Testis (tissue), 3 donors: ENCODE measurements around the gene SND1. TPM values are rescaled to one million over a fixed set of nuclear protein-coding genes. Genes with fewer than 3 reads are reported as not detected.

ENCODE experiments used
- DNase-seq: peaks from one replicate; pipeline ENCODE4 v3.0.0-alpha.2; 2019
- H3K27ac ChIP-seq, 2 donors: fragments of 200-600 bp; sonication (generic); one replicate each; pipeline ENCODE4 v1.5.1; 2019
- H3K27me3 ChIP-seq: fragments of 200-600 bp; sonication (generic); one replicate; pipeline ENCODE4 v1.5.1; 2019
- H3K36me3 ChIP-seq: fragments of 200-600 bp; sonication (generic); one replicate; pipeline ENCODE4 v1.5.1; 2017; ENCODE audit warnings: low read depth; ENCODE audit errors: missing control alignments
- H3K4me1 ChIP-seq: fragments of 200-600 bp; sonication (generic); one replicate; pipeline ENCODE4 v1.5.1; 2019
- H3K4me3 ChIP-seq, 2 donors: fragments of 200-600 bp; sonication (generic); one replicate each; pipeline ENCODE4 v1.5.1; 2017 to 2019
- H3K9me3 ChIP-seq: fragments of 200-600 bp; sonication (generic); one replicate; pipeline ENCODE4 v1.5.1; 2017
- POLR2A ChIP-seq: fragments of 450-650 bp; IDR thresholded peaks from one replicate; pipeline ENCODE4 v1.6.1; 2017; ENCODE audit warnings: antibody characterized with exemption, mild to moderate bottlenecking, moderate library complexity
- WGBS, 2 donors: methylation state at CpG; one replicate each; pipeline ENCODE4 v1.1.5; 2018; 5-methylcytosine and 5-hydroxymethylcytosine counted together
- intact Hi-C: fragments of 100-400 bp; cut with DNase I; formaldehyde crosslinking; loops from one replicate; pipeline ENCODE4 v1.15.1; 2023; ENCODE audit warnings: low total_unique reads
- polyA plus RNA-seq: library from polyadenylated mRNA; stranded (reverse); fragments of 350-450 nt; fragmentation: Illumina TruSeq; extraction: RNeasy Lipid Tissue Mini Kit (QIAGEN cat#74804); gene quantifications from one replicate; pipeline ENCODE4 v1.2.3, GENCODE V29; 2014; ENCODE audit warnings: low read depth, low replicate concordance; ENCODE audit not compliant: insufficient read depth
- total RNA-seq, 2 donors: library from RNA; depleted of rRNA; stranded (reverse); fragments of >200 nt; gene quantifications; one replicate each; pipeline ENCODE4 v1.2.3, GENCODE V29; 2016
- TF ChIP-seq, protein P1 (sequence below), 3 experiments: fragments of 450-650 bp in 2 of 3; fragments of 200-600 bp in 1 of 3; sonication (generic) in 1 of 3; IDR thresholded peaks; one replicate each; pipeline ENCODE4 v1.5.1; 2016 to 2019; ENCODE audit warnings: antibody characterized with exemption in 3 of 3, mild to moderate bottlenecking in 2 of 3, moderate library complexity in 1 of 3

SND1 gene
- total and polyA plus RNA-seq, 3 donors from 2014 or later: 132 to 207 (median 179) TPM

DNA sequence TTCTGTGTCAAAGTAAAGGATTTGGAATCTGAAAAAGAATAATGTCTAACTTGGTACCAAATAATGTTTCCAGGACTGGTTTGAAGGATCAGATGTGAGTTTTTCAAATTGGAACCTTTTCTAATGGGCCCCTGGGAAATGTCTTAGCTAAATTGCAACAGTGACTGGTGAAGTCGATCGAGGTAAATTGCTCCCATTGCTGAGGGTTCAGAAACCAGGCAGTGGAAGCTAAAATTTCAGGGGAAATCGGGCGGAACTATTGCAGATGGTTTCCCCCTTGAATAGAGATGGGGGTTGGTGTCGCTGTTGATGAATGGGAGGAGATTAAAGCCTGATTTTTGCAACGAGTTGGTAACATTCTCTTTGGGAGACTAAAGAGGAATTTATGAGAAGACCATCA, 112.7 kb downstream of the SND1 start:
- no peaks in the 10 kb centered on the region for H3K36me3 ChIP-seq
- TF ChIP-seq, protein P1, sequence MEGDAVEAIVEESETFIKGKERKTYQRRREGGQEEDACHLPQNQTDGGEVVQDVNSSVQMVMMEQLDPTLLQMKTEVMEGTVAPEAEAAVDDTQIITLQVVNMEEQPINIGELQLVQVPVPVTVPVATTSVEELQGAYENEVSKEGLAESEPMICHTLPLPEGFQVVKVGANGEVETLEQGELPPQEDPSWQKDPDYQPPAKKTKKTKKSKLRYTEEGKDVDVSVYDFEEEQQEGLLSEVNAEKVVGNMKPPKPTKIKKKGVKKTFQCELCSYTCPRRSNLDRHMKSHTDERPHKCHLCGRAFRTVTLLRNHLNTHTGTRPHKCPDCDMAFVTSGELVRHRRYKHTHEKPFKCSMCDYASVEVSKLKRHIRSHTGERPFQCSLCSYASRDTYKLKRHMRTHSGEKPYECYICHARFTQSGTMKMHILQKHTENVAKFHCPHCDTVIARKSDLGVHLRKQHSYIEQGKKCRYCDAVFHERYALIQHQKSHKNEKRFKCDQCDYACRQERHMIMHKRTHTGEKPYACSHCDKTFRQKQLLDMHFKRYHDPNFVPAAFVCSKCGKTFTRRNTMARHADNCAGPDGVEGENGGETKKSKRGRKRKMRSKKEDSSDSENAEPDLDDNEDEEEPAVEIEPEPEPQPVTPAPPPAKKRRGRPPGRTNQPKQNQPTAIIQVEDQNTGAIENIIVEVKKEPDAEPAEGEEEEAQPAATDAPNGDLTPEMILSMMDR (IDR thresholded peaks at IDR 0.05): no peak
- TF ChIP-seq POLR2A: no peak
- 73 to 92% methylated on average over 6 of the region's 6 CpGs for WGBS, 2 donors

DNA sequence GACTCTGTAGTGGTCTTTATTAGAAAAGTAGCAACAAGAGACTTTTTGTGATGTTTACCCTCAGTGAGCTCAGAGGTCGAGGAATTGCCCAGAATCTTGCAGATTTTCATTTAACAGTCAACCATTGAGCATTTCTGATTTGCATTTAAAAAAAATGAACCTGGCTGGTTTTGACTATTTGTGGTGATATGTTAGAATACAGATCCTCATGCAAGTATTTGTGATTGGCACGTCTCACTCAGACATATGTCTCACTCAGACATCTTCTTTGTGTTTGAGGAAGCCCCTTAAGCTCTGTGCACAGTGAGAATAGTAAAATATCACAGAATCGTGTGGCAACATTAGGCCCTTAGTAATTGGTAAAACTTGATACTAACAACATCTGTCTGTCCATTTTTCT, 113.2 kb downstream of the SND1 start:
- TF ChIP-seq POLR2A: no peak
- TF ChIP-seq, protein P1 (IDR thresholded peaks at IDR 0.05): no peak
- H3K36me3 ChIP-seq: no peaks in the 10 kb centered on the region
- 87 to 90% methylated on average over 3 of the region's 3 CpGs for WGBS, 2 donors

More for the DNA sequence above, 112.7 kb downstream of the SND1 start:
- Histone ChIP-seq H3K4me1 (no peaks in the 10 kb centered on the region), H3K27me3 (no peaks in the 10 kb centered on the region), H3K4me3 (no peak overlapping the region), H3K27ac (no peak overlapping the region), H3K9me3 (no peaks in the 10 kb centered on the region)
- DNase-seq: no peak
- intact Hi-C loops: no loop called here

DNA sequence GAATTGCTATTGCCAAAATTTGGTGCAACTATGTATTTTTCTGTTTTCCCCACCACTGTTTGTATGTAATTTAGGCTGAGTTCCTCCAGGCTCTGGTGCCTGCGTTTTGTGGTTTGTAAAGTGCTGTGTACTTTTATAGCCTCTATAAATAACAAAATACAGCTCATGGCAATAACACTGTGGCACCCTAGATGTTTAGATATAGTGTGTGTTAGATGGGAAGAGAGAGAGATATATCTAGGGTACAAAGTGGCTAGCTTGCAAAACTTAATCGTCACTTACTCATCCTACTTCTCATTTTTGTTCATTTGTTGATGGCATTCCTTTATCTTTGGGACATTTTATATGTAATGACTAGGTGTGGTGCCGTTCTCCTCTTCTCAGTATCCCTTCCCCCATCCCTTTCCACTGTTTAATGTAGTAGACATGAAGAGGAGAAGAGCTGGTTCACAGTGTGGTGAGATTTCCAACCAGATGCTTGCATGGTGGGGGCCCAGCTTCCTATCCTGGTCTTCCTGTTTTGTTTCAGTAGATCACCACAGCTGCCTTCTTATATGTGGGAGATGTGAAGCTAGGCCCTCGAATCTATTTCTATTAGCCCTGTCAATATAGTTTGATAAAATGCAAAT, 115.0 kb downstream of the SND1 start:
- Histone ChIP-seq H3K4me1 (no peaks in the 10 kb centered on the region), H3K4me3 (no peak overlapping the region), H3K27me3 (no peaks in the 10 kb centered on the region), H3K36me3 (no peaks in the 10 kb centered on the region), H3K27ac (no peak overlapping the region), H3K9me3 (no peaks in the 10 kb centered on the region)
- WGBS, 2 donors: 78 to 87% methylated on average over 4 of the region's 4 CpGs
- intact Hi-C loops: no loop called here
- TF ChIP-seq, protein P1 (IDR thresholded peaks at IDR 0.05): no peak
- no peak for TF ChIP-seq POLR2A
- no peak for DNase-seq

More for the DNA sequence above, 113.2 kb downstream of the SND1 start:
- H3K9me3 ChIP-seq: no peaks in the 10 kb centered on the region
- H3K4me1 ChIP-seq: no peaks in the 10 kb centered on the region
- no peak overlapping the region for H3K27ac ChIP-seq
- no peak for DNase-seq
- H3K27me3 ChIP-seq: no peaks in the 10 kb centered on the region
- H3K4me3 ChIP-seq: no peak overlapping the region
- intact Hi-C loops: no loop called here

DNA sequence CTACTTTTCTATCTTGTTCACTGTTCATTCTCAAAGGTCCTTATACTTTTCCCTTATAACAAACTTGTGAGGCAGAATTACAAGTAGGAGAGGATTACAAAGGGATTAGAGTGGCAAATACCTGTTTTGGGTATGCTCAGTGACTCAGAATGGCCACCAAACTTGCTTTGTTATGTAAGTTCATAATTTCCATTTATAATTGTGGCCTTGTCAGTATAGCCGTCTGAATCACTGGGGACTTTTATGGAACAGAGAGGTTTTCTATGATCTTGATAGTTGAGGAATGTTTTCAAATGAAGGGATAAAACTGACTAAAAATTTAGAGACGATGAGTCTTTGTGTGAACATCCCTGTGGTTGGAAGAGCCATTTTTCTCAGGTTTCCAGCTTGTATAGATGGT, 116.2 kb downstream of the SND1 start:
- Histone ChIP-seq H3K4me3 (no peak overlapping the region), H3K9me3 (no peaks in the 10 kb centered on the region), H3K27ac (no peak overlapping the region), H3K36me3 (no peaks in the 10 kb centered on the region), H3K27me3 (no peaks in the 10 kb centered on the region), H3K4me1 (no peaks in the 10 kb centered on the region)
- DNase-seq: no peak
- 60 to 63% methylated on average over 2 of the region's 2 CpGs for WGBS, 2 donors
- intact Hi-C loops: no loop called here
- TF ChIP-seq, protein P1 (IDR thresholded peaks at IDR 0.05): no peak
- no peak for TF ChIP-seq POLR2A

DNA sequence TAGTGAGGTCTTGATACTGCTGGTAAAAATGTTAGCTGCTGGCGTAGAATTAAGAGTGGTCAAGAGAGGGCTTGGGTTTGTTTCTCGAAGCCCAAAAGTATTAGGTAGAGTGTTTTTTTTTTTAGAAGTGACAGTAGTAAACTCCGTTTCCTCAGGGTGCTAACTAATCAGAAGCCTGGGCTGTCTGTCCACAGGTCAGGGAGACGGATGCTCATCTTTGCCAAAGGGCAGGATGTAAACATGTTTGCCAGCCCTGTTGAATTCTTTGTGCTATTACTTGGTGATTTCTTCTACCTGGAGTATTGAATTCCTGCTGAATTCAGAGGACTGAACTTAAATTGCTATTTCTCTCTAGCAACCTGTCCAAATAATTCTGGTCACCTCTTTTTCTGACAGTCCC, 117.1 kb downstream of the SND1 start:
- intact Hi-C loops: no loop called here

More for the DNA sequence above, 117.1 kb downstream of the SND1 start:
- Histone ChIP-seq H3K27ac (no peak overlapping the region), H3K9me3 (no peaks in the 10 kb centered on the region), H3K36me3 (no peaks in the 10 kb centered on the region), H3K27me3 (no peaks in the 10 kb centered on the region), H3K4me3 (no peak overlapping the region), H3K4me1 (no peaks in the 10 kb centered on the region)
- 84 to 86% methylated on average over 4 of the region's 4 CpGs for WGBS, 2 donors
- DNase-seq: no peak
- TF ChIP-seq, protein P1 (IDR thresholded peaks at IDR 0.05): no peak
- no peak for TF ChIP-seq POLR2A
